HG02763 (cell line): ENCODE data around the gene SDK2.
"Not testable (repeated sequence)": the region's sequence is repeated elsewhere in the genome, so short reads cannot be mapped to it uniquely, and the experiment has no call there.

Experiments
- ATAC-seq: cut with Tn5 transposase; IDR thresholded peaks from one replicate; pipeline ENCODE4 v1.9.1; 2021; ENCODE audit warnings: mild to moderate bottlenecking, moderate library complexity; ENCODE audit not compliant: unreplicated experiment

SDK2 gene

DNA sequence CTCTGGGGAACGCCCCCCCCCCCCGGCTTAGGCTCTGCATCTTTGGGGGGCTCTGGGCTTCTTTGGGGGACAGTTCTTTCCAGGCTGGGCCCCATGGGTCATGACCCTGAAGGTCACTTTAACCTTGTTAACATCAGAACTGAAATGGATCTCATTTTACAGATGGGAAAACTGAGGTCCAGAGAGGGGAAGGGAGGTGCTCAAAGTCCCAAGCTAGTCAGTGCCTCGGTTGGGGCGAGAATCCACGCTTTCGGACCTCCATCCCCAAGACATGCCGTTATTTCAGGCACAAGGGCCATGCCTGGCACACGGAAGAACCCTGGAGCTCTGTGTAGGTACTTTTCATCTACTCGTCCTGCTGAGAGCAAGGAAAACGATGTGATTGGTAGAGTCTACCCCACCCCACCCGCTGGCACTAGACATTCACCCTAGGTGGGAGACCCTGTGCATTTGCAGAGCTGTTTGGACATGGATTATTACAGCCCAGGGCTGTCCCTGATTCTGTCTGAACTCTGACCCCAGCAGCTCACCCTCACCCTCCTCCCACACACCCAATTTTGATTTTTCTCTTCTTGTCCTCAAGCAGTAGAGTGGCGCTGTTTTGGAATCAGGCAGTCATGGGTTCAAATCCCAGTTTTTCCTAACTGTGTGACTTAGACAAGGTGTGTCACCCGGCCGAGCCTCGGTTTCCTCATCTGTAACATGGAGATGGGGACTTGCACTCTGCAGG lies 177.4 kb downstream of the SDK2 start:
- ATAC-seq: no peak

DNA sequence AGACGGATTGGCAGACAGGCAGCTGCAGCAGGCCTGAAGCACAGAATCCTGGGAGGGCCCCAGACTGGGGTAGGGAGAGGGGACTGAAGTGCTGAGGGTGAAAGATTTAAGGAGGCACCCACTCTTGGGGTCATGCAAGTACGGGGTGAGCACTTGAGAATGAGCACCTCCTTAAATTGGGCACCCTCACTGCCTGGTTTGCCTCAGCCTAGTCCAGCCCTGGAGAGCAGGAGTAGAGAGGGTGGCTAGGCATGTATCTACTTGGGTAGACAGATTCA lies 178.4 kb downstream of the SDK2 start:
- no peak for ATAC-seq

DNA sequence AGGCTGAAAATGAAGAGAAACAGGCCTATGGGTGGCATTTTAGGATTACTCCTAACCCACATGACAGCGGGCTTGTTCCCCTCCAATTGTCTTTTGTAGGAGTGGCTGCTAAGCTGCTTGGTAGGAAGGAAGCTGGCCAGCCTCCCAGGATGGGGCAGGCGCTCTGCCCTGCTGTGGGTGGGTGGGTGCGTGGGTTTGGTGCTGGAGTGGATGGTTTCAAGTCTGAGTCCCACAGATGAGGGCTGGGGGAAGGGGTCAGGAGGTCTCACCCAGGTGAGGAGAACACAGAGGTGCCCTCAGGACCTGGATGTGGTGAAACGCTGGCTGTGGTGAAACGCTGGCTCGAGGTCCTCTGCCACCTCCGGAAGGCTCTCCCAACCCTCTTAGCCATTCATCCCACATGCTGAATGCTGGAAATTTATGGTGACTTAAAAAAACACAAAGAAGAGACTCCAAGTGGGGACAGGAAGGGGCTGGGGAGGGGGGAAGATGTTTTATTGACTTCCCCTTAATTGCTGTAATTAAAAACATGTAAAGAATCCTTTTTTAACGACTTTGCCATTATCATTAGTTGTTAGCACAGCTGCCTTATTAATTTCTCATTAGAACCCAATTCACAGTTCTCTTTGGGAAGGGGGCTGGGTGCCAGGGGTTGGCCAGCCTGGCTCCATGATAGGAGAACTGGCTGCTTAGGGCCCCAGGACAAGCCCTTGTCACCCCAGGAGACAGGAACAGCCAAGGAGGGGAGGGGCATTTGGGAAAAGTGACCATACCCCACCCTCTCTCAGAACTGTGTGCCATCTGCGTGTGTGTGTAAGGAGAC lies 178.9 kb downstream of the SDK2 start:
- no peak for ATAC-seq

DNA sequence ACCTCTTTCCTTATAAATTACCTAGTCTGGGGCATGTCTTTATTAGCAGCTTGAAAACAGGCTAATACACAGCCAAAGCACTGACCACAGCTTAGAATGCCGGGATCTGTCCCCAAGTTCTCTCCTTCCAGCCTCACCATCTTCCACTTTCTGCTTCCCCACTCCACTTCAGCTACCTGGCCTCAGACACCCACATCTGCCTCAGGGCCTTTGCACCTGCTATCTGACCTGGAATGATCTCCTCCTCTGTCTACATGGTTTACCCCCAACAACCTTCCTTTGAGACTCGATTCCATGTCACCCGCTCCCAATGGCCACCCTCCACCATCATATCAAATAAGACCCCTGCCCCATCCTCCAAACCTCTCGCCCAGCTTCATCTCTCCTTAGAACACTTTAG lies 179.8 kb downstream of the SDK2 start:
- no peak for ATAC-seq

DNA sequence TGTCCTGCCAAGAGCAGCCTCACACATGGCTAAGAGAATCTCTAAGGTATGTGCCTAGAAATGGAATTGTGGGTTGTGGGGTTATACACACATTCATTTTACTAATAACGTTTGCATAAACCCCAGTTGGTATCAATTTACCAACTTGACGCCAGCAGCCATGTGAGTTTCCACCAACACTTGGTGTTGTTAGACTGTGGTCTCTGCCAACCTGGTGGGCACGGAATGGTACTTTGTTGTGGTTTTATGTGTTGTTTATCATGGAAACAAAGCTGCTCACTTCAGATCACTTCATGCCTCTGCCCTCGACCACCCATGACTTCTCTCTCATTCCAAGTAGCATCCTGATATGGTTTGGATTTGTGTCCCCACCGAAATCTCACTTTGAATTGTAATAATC lies 180.4 kb downstream of the SDK2 start:
- ATAC-seq: no peak

DNA sequence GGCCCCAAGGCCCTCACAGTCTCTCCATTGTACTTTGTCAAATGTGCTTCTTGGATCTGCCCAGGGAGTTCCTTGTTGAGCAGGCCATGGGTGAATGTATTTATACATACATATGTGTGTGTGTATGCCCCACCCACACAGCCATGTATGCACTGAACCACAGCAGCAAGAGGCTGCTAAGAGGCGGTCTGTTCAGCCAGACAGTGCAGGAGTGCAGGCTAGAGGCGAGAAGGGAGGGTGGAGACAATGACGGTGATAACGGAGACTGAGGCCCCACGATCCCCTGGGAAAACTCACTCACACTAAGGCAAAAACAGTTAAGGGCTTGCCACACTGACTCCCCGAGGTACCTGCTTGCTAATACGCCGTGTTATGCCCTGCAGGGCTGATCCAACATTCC lies 181.4 kb downstream of the SDK2 start:
- no peak for ATAC-seq

DNA sequence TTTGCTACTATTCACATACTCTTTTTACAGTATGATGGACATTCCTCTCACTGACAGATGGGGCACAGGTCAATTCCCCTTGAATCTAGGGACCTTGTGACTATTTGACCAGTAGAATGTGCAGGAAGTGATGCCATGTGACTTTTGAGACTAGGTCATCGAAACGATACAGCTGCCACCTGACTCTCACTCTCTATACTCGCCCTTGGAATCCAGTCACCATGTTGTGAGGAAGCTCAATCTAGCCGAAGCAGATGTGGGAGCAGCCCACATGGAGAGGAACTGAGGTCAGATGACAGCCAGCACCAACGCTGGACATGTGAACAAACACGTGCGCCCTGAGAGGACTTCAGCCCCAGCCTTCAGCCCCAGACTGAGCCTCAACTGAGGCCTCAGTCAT lies 184.3 kb downstream of the SDK2 start:
- no peak for ATAC-seq

DNA sequence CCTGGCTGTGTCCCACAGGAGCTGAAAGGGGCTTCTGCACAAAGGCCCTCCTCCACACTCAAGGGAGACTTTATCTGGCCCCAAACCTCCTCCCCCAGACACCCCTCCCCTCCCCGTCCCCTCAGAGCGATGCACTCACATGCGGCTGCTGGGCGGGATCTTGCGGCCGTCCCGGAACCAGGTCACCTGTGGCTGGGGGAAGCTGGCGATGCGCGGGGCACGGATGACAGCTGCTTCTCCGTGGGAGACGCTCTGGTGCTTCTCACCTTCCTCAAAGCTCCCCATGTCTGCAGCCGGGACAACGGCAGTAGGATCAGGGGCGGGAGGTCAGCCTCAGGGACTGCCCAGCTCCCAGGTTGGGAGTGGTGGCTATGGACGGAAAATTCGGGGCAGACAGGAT lies 188.5 kb downstream of the SDK2 start:
- ATAC-seq: no peak

DNA sequence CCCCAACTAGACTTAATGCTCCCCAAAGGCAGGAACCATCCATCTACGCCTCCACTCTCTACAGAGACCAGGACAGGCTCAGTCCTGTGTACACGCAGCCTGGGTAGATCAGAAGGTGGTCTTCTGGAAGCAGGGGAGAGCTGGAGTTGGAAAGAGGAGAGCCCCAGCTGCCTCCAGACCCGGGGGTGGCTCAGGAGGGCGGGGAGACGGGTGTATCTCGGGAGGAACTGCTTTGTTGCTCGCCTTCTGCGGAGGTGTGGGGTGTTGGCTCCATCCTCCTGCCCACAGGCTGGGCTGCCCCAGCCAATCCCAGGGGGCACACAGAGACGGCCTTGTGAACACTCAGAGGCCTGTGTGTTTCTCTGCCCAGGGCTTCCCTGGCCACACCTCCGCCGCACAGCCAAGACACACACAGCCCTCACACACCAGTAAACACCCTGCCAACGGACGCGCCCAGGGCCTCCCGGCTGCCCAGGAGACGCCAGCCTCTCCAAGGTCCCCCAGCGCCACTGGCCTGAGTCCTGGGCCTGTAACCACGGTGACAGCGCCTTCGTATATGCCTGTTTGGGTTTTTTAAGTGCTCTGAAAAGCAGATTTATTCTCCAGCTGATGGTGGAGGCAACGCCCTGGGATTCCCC lies 189.1 kb downstream of the SDK2 start:
- no peak for ATAC-seq

DNA sequence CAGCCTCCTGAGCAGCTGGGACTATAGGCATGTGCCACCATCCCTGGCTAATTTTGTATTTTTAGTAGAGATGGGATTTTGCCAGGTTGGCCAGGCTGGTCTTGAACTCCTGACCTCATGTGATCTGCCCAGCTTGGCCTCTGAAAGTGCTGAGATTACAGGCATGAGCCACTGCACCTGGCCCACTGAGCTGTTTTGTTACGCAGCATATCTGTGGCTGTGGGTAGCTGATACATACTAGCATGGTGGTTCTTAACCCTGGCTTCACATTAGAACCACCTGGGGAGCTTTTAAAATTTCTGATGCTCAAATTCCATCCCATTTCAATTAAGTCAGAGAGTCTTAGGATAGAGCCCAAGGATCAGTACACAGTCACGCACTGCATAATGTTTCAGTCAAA lies 190.8 kb downstream of the SDK2 start:
- not testable (repeated sequence) for ATAC-seq

DNA sequence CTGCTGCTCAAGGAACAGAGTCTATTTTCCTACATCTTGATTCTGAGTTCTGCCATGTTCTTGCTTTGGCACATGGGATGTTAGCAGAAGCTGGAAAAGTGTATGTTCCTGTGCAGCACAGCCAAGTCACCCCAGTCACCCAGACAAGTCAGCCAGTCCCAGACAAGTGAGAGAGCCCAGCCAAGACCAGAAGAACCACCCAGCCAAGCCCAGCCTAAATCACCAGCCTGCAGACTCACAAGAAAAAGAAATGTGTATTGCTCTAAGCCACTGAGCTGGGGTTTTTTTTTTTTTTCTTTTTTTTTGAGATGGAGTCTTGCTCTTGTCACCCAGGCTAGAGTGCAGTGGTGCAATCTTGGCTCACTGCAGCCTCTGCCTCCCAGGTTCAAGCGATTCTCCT lies 191.2 kb downstream of the SDK2 start:
- no peak for ATAC-seq

DNA sequence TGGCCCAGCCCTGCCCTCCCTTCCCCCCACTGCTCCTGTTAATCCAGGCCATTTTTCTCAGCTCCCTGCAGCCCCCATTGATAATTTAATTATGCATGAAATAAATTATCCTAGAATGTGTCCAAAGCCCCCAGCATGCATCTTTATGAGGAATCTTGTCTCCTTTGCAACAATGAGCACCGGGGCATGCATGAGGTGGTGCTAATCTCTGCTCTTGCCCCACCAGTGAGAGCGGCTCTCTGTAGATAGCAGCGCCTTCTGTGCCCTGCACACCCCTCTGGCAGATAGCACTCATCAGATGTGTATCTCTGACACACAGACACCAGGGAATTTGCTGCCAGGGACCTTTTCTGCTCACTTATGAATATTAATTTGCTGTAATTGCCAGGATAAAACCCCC lies 192.2 kb downstream of the SDK2 start:
- ATAC-seq: no peak

DNA sequence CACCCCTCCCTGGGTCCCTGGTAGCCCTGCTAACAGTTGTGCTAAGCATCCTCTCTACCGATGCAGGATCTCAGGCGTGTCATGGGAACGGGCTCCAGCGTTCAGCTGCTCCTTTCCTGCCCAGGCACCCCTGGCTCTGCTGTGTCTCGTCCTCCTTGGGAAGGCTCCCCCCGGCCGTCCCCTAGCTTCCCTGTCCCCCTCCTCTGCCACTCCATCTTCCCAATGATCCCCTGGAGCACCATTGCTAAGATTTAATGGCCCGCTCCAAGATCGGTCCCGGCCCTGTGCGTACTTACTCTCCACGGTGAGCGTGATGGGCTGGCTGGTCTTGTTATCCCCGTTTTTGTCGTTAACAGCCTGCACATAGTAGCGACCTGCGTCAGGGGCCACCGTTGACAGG lies 196.9 kb downstream of the SDK2 start:
- no peak for ATAC-seq

DNA sequence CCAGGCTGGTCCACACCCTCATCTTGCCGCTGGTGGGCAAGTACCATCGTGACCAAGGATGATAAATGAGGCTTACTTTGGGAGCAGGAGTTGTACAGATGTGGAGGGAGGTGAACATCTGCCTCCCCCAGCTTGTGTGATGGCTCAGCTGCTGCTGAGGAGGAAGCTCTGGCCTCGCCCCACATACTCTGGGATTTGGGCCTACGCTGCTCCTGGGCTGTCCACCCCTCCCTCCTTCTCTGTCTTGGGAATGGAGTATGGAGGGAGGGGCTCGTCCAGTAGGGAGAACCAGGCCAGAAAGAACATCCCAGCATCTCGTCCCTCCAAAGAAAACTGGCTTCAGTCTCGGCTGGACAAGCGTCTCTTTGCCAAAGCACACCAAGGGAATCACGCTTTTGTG lies 197.6 kb downstream of the SDK2 start:
- no peak for ATAC-seq

DNA sequence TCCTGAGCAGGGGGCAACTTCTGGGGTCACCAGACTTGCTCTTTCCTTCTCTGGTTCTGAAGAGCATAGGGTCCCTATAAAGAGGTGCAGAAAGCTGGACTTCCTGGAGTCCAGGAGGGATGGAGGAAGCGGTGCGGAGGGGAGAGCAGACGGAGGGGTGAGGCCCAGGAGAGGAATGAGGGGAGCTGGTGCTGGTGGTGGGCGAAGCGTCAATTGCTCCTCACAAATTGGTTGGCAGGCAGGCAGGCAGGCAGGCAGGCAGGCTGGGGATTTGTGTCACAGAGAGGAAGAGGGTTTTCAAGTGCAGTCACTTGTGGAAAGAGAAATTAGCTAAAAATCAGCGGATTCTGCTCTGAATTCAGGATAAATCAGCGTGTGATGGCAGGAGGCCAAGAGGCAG lies 198.8 kb downstream of the SDK2 start:
- no peak for ATAC-seq

DNA sequence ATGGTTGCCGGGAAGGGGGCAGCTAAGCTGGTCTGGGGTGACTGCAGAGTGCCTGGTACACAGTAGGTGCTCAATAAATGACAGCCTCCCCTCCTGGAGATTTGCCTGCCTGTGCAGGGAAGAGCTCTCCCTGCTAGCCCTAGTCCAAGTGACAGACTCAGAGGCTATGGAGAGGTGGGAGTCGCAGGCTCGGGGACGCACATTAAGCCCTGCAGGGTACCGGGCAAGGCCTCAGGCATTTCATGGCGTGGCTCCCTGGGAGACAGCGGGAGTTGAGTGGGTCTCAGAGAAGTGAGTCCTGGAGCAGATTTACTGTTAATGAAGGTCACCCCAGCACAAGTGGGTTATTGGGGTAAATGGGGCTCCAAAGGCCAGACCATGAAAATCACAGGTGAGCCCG lies 200.2 kb downstream of the SDK2 start:
- ATAC-seq: no peak

DNA sequence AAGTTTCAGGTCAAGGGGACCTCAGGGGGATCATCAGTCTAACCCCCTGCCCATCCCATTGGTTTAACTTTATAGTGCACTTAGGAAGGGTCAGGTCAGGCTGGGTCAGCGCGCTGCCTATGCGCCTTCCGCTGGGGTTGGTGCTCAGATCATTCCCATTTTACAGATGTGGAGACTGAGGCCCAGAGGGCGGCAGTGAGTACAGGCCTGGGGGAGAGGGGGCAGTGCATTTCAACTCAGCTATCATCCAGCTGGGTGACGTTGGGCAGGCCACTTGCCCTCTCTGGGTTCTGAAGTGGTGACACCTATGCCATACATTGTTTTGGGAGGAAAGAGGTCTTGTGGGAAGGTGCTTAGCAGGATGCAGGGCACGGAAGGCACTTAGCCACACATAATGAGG lies 204.6 kb downstream of the SDK2 start:
- no peak for ATAC-seq

DNA sequence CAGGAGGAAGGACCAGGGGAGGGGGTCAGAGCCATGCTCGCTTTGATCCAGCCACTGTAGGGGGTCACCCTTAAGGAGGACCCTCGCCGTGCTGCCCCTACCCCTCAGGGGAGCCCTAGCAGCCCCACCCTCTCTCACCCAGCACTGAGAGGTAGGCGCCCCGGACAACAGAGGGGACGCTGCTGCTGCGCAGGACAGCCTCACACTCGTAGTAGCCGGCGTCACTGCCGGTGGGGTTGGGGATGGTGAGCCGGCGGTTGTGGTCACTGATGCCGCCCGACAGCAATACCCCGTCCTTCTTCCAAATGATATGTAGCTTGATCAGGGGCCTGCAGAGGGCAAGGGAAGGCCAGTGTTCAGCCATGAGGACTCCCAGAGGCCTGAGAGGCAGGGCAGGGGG lies 206.4 kb downstream of the SDK2 start:
- no peak for ATAC-seq

DNA sequence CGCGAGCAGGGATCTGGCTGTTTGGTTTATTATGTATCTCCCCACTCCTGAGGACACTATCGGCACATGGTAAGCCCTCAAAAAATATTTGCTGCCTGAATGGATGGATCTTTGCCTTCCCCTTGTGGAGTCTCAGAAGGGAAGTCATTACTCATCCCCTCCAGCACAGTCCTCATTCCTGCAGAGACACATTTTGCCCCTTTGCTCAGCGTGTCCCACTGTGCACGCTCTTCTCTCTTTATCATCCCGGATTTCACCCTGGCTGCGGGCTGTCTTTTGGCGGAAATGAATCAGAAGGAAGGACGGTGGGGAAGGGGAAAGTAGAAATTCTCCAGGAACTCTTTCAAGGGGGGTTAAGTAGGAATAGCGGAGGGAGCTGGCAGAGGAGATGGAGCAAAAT lies 207.3 kb downstream of the SDK2 start:
- ATAC-seq: no peak

DNA sequence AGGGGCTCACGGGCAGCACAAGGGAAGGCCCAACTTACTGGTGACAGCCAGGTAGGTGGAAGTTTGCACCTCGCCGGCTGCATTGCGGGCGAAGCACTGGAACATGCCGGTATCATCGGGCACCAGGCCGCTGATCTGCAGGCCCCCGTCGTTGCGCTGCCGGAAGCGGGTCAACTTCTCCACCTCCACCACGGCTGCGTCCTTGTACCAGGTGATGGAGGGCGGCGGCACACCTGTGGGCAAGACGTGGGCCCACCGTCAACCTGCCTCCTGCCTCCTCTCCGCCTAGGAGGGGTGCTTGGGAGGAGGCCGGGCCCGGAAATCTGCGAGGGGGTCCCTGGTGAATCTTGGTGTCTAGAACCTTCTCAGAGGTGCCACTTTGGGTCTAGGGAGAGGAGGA lies 208.8 kb downstream of the SDK2 start:
- no peak for ATAC-seq

DNA sequence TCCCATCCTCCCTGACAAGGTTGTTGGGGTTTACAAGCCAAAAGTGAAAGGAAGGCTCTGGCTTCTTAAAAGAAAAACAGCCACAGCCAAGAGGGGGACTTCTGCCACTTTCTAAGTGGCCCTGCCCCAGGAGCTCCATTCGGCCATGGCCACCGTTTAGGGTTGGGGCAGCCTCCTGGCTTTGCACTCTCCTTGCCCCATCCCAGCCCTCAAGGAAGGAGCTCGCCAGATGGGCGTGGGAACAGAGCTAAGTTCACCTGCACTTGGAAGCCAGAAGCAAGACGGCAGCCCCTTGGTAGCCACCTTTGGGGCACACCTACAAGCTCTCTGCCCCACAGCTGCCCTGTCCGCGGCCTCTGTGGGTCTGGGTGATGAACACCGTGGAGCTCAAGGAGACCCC lies 210.1 kb downstream of the SDK2 start:
- no peak for ATAC-seq

DNA sequence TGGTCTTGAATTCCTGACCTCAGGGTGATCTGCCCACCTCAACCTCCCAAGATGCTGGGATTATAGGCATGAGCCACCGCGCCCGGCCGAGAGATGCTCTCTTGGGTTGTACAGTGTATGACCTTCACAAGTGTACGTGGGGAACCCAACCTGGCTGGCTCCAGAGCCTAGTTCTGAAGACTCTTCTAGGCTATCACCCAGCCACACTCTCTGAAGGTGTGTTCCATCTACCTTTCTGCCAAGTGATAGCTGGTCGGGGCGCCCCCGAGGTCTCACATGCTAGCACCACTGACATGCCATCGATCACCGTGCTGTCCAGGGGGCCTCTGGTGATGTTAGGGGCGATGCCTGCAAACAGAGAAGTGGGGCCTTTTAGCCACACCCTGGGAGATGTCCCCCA lies 210.7 kb downstream of the SDK2 start:
- ATAC-seq: no peak
